ENCODE measurements around the gene TNFSF10.

Gene TNFSF10

DNA sequence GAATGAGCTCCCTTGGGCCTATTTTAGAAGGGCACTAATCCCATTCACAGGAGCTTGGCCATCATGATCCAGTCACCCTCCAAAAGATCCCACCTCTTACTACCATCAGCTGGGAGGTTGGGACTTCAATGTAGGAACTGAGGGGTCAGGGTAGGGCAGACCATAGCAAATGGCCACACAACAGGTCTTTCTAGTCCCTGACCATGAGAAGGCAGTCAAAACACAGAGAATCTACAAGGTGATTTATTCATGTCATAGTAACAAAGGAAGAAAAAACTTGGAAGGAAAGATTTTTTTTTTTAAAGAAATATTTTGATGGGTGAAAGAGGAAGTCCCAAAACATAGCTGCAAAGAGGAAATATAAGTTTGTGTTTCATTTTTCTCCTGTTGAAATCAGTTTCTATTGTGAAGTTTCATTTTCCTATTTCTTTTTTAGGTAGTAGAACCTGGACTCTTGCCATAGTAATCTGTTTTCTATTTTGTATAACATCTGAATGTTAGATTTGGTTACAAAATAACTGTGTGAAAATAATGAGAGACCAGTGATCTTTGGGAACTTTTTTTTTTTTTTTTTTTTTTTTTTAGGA lies 23.5 kb upstream of the TNFSF10 start:
- H3K36me3 ChIP-seq (replicated peaks; ENCODE audit: insufficient read depth, low read length) = no peaks in the 10 kb centered on the region
- no peak overlapping the region for H3K9ac ChIP-seq (ENCODE audit: low read length)
- no peaks in the 10 kb centered on the region for H3K79me2 ChIP-seq (ENCODE audit: low read length)
- H3K9me2 ChIP-seq (replicated peaks; ENCODE audit: insufficient read depth, low read length) = no peaks in the 10 kb centered on the region
- no peaks in the 10 kb centered on the region for H3K9me3 ChIP-seq (replicated peaks; ENCODE audit: insufficient read depth, low read length)
- TF ChIP-seq EZH2phosphoT487 (IDR thresholded peaks at IDR 0.05; ENCODE audit: low read length) = no peak
- TF ChIP-seq, protein P1, sequence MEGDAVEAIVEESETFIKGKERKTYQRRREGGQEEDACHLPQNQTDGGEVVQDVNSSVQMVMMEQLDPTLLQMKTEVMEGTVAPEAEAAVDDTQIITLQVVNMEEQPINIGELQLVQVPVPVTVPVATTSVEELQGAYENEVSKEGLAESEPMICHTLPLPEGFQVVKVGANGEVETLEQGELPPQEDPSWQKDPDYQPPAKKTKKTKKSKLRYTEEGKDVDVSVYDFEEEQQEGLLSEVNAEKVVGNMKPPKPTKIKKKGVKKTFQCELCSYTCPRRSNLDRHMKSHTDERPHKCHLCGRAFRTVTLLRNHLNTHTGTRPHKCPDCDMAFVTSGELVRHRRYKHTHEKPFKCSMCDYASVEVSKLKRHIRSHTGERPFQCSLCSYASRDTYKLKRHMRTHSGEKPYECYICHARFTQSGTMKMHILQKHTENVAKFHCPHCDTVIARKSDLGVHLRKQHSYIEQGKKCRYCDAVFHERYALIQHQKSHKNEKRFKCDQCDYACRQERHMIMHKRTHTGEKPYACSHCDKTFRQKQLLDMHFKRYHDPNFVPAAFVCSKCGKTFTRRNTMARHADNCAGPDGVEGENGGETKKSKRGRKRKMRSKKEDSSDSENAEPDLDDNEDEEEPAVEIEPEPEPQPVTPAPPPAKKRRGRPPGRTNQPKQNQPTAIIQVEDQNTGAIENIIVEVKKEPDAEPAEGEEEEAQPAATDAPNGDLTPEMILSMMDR (IDR thresholded peaks at IDR 0.05; ENCODE audit: low read length) = no peak; the same call in 1 of the 2 replicates
- no peak for TF ChIP-seq EZH2 (optimal IDR thresholded peaks at IDR 0.05; ENCODE audit: low read depth, low read length)
- no peaks in the 10 kb centered on the region for H4K20me1 ChIP-seq (ENCODE audit: insufficient read depth, low read length)
- peaks cover 16% of the 10 kb centered on the region for H3K4me1 ChIP-seq (ENCODE audit: low read length)
- H3K27me3 ChIP-seq (replicated peaks; ENCODE audit: insufficient read depth, low read length) = no peaks in the 10 kb centered on the region
- DNase-seq = peak; percentile 30
- H2AFZ ChIP-seq (ENCODE audit: low read length) = peak overlapping the region; percentile 23
- H3K27ac ChIP-seq (ENCODE audit: low read length) = peak overlapping the region; percentile 34
- peak overlapping the region; percentile 42; the same call in 1 of the 2 replicates for H3K4me2 ChIP-seq (ENCODE audit: low read depth, low read length)
- H3K4me3 ChIP-seq (ENCODE audit: low read length) = no peak overlapping the region
- H3F3A ChIP-seq (ENCODE audit: insufficient read depth, low read length) = peaks cover 9% of the 10 kb centered on the region; the same call in 1 of the 2 replicates

- Histone ChIP-seq H2AFZ (ENCODE audit: low read length) (peak overlapping the region; percentile 23), H3K27me3 (replicated peaks; ENCODE audit: insufficient read depth, low read length) (no peaks in the 10 kb centered on the region), H3K4me1 (ENCODE audit: low read length) (peaks cover 16% of the 10 kb centered on the region), H3K27ac (ENCODE audit: low read length) (peak overlapping the region; percentile 34; the same call in 1 of the 2 replicates), H3K36me3 (replicated peaks; ENCODE audit: insufficient read depth, low read length) (no peaks in the 10 kb centered on the region), H3K9ac (ENCODE audit: low read length) (no peak overlapping the region), H4K20me1 (ENCODE audit: insufficient read depth, low read length) (no peaks in the 10 kb centered on the region), H3K9me2 (replicated peaks; ENCODE audit: insufficient read depth, low read length) (no peaks in the 10 kb centered on the region), H3F3A (ENCODE audit: insufficient read depth, low read length) (peaks cover 9% of the 10 kb centered on the region; the same call in 1 of the 2 replicates), H3K4me2 (ENCODE audit: low read depth, low read length) (peak overlapping the region; percentile 42; the same call in 1 of the 2 replicates), H3K4me3 (ENCODE audit: low read length) (no peak overlapping the region), H3K9me3 (replicated peaks; ENCODE audit: insufficient read depth, low read length) (no peaks in the 10 kb centered on the region), H3K79me2 (ENCODE audit: low read length) (no peaks in the 10 kb centered on the region)
- TF ChIP-seq EZH2phosphoT487 (IDR thresholded peaks at IDR 0.05; ENCODE audit: low read length) (no peak), EZH2 (optimal IDR thresholded peaks at IDR 0.05; ENCODE audit: low read depth, low read length) (no peak)
- TF ChIP-seq, protein P1 (IDR thresholded peaks at IDR 0.05; ENCODE audit: low read length) = no peak
- DNase-seq = no peak
Observed at GRCh38 chr3:172546105-172546504, 22.9 kb upstream of the TNFSF10 start.

DNA sequence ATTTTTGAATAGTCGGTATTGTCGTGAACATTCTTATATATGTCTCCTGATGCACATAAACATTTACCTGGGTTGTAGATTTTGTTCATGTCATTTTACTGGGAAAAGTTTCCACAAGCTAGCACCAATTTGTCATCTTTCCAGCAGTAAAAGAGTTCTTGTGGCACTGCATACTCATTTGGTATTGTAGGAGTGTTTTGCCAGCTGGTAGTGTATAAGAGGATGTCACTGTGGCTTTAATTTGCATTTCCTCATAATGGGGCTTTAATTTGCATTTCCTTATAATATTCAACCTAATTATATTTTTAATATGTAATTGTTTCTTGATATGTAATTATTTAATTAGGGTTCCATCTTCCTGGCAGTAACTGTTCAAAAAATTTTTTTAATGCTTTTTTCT lies 21.2 kb upstream of the TNFSF10 start:
- Histone ChIP-seq H3K27me3 (replicated peaks; ENCODE audit: insufficient read depth, low read length) (no peaks in the 10 kb centered on the region), H3K9ac (ENCODE audit: low read length) (no peak overlapping the region), H4K20me1 (ENCODE audit: insufficient read depth, low read length) (no peaks in the 10 kb centered on the region), H3K9me2 (replicated peaks; ENCODE audit: insufficient read depth, low read length) (no peaks in the 10 kb centered on the region), H3K36me3 (replicated peaks; ENCODE audit: insufficient read depth, low read length) (no peaks in the 10 kb centered on the region), H2AFZ (ENCODE audit: low read length) (no peak overlapping the region), H3K27ac (ENCODE audit: low read length) (no peak overlapping the region), H3K4me1 (ENCODE audit: low read length) (peaks cover 16% of the 10 kb centered on the region), H3K4me2 (ENCODE audit: low read depth, low read length) (no peak overlapping the region), H3K4me3 (ENCODE audit: low read length) (no peak overlapping the region), H3K9me3 (replicated peaks; ENCODE audit: insufficient read depth, low read length) (no peaks in the 10 kb centered on the region), H3K79me2 (ENCODE audit: low read length) (no peaks in the 10 kb centered on the region), H3F3A (ENCODE audit: insufficient read depth, low read length) (peaks cover 9% of the 10 kb centered on the region; the same call in 1 of the 2 replicates)
- DNase-seq = no peak
- TF ChIP-seq EZH2phosphoT487 (IDR thresholded peaks at IDR 0.05; ENCODE audit: low read length) = no peak
- TF ChIP-seq, protein P1 (IDR thresholded peaks at IDR 0.05; ENCODE audit: low read length) = no peak
- no peak for TF ChIP-seq EZH2 (optimal IDR thresholded peaks at IDR 0.05; ENCODE audit: low read depth, low read length)

Measured in MM.1S (cell line).